Stimulated activated naive CD8-positive, alpha-beta T cell treated with anti-CD3 and anti-CD28 coated beads, Interleukin-15, amount 100 ng/mL, for 72 hours (primary cell): ENCODE measurements around the gene NEO1.
"Not testable (repeated sequence)": the region's sequence is repeated elsewhere in the genome, so short reads cannot be mapped to it uniquely, and the experiment has no call there.

Experiments used
- ATAC-seq: fragments of 150-1000 bp; cut with Tn5 transposase; 2 replicates; pipeline ENCODE4 v1.10.0; 2021; ENCODE audit warnings: mild to moderate bottlenecking, moderate library complexity
- DNase-seq, 2 donors: peaks; one replicate each; pipeline ENCODE4 v3.0.0; 2021 to 2022
- H3K27ac Mint-ChIP-seq, 2 donors: one replicate each; pipeline ENCODE4 v1.8.0; 2022; ENCODE audit warnings: mild to moderate bottlenecking in 2 of 2, mixed read lengths in 2 of 2, moderate library complexity in 2 of 2
- H3K27me3 Mint-ChIP-seq: one replicate; pipeline ENCODE4 v1.8.0; 2022; ENCODE audit warnings: mixed read lengths
- H3K4me1 Mint-ChIP-seq: one replicate; pipeline ENCODE4 v1.8.0; 2022; ENCODE audit warnings: mild to moderate bottlenecking, mixed read lengths
- H3K4me3 Mint-ChIP-seq, 2 donors: one replicate each; pipeline ENCODE4 v1.8.0; 2022; ENCODE audit warnings: mild to moderate bottlenecking in 2 of 2, mixed read lengths in 2 of 2, moderate library complexity in 1 of 2
- H3K9me3 Mint-ChIP-seq, 2 donors: one replicate each; pipeline ENCODE4 v1.8.0; 2022; ENCODE audit warnings: mixed read lengths in 2 of 2

NEO1 gene

DNA sequence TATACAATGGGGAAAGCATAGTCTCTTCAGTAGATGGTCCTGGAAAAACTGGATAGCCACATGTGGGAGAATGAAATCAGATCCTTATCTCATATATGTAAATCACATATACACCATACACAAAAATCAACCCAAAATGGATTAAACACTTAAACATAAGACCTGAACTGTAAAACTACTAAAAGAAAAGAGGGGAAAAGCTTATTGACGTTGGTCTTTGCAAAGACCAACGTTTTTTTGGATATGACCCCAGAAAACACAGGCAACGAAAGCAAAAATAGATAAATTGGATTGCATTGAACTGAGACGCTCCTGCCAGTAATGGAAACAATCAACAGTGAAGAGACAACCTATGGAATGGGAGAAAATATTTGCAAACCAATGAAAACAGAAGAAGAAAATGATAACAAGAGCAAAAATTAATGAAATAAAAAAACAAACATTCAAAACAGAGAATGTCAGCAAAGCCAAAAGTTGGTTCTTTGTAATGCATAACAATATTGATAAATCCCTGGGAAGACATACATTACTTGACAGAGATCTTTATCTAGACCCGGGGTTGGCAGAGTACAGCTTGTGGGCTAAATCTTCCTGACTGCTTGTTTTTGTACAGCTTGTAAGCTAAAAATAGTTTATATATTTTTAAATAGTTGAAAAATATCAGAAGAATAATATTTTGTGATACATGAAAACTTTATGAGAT, 86.9 kb downstream of the NEO1 start:
- Mint-ChIP-seq H3K27ac (no peak overlapping the region), H3K4me3 (no peak overlapping the region), H3K27me3 (no peaks in the 10 kb centered on the region), H3K9me3 (no peaks in the 10 kb centered on the region), H3K4me1 (peaks cover 30% of the 10 kb centered on the region)
- DNase-seq, result no peak
- ATAC-seq, result no peak

- Mint-ChIP-seq H3K27ac (no peak overlapping the region), H3K9me3 (no peaks in the 10 kb centered on the region), H3K4me1 (peaks cover 34% of the 10 kb centered on the region), H3K4me3 (no peak overlapping the region), H3K27me3 (no peaks in the 10 kb centered on the region)
- DNase-seq (no peak), ATAC-seq (no peak)
Measured at GRCh38 chr15:73139744-73140553, 87.7 kb downstream of the NEO1 start.

- Mint-ChIP-seq H3K4me1 (peaks cover 34% of the 10 kb centered on the region), H3K4me3 (no peak overlapping the region), H3K27ac (peak overlapping the region in 1 of 2 donors; percentile 23), H3K27me3 (no peaks in the 10 kb centered on the region), H3K9me3 (no peaks in the 10 kb centered on the region)
- no peak for ATAC-seq
- no peak for DNase-seq
Measured at GRCh38 chr15:73141216-73141900, 89.1 kb downstream of the NEO1 start.

DNA sequence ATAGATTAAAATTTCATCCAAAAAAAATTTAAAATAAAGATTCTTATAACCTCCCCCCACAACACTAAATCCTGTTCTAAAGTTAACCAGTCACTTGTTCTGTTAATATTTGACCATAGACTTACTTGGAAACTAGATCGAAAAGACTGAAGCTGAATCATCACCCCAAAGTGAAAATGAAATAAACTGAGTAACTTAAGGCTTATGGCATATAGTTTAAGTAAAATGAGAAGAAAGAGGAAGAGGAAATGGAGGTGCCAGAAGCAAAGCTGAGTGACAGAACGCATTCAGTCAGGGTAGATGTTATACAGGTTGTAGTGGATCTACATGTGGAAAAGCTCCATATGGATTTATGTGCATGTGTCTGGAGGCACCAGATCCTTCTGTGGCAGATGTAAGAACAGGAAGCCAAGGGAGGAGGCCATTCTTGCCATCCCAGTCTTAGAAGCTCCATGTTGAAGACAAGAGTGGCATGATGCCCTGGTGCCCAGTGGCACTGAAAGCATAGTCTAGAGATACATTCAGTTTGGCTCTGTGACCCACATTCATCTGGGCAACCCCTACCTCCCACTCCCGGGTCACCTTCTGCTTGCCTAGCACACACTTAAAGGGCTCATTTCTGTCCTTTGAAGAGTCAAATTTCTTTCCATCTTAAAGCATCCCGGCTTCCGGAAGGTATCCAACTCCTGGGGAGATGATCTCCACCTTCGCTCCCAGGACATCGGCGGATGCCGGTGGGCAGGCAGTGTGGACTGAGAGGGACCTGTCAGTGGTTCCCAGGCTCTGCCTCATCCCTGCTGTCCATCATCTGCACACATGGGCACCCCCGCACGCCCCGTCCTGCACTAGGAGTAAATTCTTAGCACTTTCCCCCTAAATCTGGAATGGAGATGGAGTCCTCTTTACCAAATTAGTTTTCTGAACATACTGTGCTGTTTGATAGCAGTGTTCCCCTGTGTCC, 90.8 kb downstream of the NEO1 start:
- peaks cover 34% of the 10 kb centered on the region for H3K4me1 Mint-ChIP-seq
- DNase-seq (peak in 1 of 2 donors; percentile 6), ATAC-seq (peak; percentile 62)
- H3K27me3 Mint-ChIP-seq, result no peaks in the 10 kb centered on the region
- H3K27ac Mint-ChIP-seq, result peak overlapping the region; percentile 50 to 75
- H3K4me3 Mint-ChIP-seq, result peak overlapping the region in 1 of 2 donors; percentile 38
- no peaks in the 10 kb centered on the region for H3K9me3 Mint-ChIP-seq

DNA sequence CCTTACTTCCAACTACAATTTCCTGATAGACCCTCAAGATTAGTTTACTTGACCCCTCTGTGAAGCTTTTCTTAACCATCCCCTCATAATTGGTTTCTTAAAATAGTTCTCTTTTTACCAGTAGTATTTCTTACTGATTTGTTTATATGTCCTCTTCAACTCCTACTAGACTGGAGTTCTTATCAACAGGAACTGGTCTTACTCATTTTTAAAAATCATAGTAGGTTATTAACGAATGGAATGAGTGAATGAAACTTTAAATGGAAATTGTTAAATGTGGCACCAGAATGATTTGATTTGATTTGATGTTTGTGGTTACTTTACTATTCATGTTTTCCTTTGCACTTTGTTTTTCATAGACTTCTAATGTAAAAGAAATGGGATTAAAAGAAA, 91.5 kb downstream of the NEO1 start:
- H3K4me1 Mint-ChIP-seq, result peaks cover 34% of the 10 kb centered on the region
- DNase-seq, result no peak
- H3K4me3 Mint-ChIP-seq, result no peak overlapping the region
- H3K9me3 Mint-ChIP-seq, result no peaks in the 10 kb centered on the region
- no peaks in the 10 kb centered on the region for H3K27me3 Mint-ChIP-seq
- H3K27ac Mint-ChIP-seq, result peak overlapping the region in 1 of 2 donors; percentile 59
- ATAC-seq, result no peak

DNA sequence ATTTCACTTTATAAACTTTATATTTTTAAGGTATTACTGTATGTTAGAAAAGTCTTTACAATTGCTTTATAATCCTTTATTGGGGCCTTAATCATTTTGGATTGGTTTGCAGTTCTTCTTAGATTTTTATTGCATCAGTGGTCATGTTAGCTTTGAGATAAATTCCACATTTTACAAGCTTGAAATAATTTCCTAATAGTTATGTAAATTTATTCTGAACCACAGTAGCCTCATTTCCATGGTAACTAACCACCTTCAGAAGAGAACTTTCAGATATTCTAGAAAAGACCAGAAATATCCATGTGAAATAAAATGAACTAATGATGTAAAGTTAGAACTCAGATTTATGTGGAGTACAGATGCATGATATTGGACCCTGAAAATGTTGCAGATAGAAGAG, 94.2 kb downstream of the NEO1 start:
- Mint-ChIP-seq H3K27me3 (no peaks in the 10 kb centered on the region), H3K4me1 (peaks cover 32% of the 10 kb centered on the region), H3K4me3 (no peak overlapping the region), H3K9me3 (peaks cover 8% of the 10 kb centered on the region in 2 donors), H3K27ac (no peak overlapping the region)
- no peak for DNase-seq
- no peak for ATAC-seq

DNA sequence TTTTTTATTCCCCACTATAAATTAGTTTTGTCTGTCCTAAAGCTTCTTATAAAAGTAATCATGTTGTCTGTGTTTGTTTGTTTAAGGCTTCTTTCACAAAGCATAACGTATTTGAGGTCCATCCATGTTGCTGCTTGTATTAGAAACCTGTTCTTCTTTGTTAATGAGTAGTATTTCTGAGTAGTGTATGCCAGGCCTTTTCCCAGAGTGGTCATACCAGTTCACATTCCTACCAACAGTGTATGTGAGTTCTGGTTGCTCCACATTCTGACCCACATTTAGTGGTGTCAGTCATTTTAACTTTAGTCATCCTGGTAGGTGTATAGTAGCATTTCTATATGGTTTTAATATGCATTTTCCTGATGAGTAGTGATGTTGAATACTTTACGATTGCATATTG, 98.6 kb downstream of the NEO1 start:
- no peak overlapping the region for H3K4me3 Mint-ChIP-seq
- H3K27ac Mint-ChIP-seq, result no peak overlapping the region
- ATAC-seq (no peak), DNase-seq (no peak)
- H3K9me3 Mint-ChIP-seq, result peaks cover 18 to 30% of the 10 kb centered on the region in 2 donors
- no peaks in the 10 kb centered on the region for H3K27me3 Mint-ChIP-seq
- no peaks in the 10 kb centered on the region for H3K4me1 Mint-ChIP-seq

- Mint-ChIP-seq H3K27ac (no peak overlapping the region), H3K27me3 (no peaks in the 10 kb centered on the region), H3K9me3 (peaks cover 23 to 44% of the 10 kb centered on the region in 2 donors), H3K4me1 (no peaks in the 10 kb centered on the region), H3K4me3 (no peak overlapping the region)
- DNase-seq (no peak), ATAC-seq (no peak)
Measured at GRCh38 chr15:73153024-73153423, 100.8 kb downstream of the NEO1 start.

DNA sequence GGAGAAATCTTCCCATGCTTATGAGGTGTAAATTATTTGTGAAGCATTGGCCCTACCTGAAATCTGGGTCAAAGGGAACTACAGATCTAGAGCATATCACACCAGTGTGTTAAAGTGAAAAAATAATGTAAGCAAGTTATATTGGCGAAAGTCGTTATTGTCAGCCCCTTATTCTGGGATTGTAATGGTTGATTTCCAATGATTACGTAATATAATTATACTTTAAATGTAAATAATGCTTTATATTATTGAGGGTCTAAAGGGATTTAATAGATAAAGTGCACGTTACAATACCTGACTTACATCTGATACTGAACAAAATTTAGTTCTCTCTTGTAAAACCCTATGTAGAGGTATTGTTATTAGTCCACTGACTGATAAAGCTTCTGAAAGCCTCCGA, 101.2 kb downstream of the NEO1 start:
- H3K9me3 Mint-ChIP-seq, result peaks cover 23 to 44% of the 10 kb centered on the region in 2 donors
- no peak overlapping the region for H3K27ac Mint-ChIP-seq
- no peaks in the 10 kb centered on the region for H3K4me1 Mint-ChIP-seq
- no peaks in the 10 kb centered on the region for H3K27me3 Mint-ChIP-seq
- no peak overlapping the region for H3K4me3 Mint-ChIP-seq
- no peak for DNase-seq
- ATAC-seq, result no peak

DNA sequence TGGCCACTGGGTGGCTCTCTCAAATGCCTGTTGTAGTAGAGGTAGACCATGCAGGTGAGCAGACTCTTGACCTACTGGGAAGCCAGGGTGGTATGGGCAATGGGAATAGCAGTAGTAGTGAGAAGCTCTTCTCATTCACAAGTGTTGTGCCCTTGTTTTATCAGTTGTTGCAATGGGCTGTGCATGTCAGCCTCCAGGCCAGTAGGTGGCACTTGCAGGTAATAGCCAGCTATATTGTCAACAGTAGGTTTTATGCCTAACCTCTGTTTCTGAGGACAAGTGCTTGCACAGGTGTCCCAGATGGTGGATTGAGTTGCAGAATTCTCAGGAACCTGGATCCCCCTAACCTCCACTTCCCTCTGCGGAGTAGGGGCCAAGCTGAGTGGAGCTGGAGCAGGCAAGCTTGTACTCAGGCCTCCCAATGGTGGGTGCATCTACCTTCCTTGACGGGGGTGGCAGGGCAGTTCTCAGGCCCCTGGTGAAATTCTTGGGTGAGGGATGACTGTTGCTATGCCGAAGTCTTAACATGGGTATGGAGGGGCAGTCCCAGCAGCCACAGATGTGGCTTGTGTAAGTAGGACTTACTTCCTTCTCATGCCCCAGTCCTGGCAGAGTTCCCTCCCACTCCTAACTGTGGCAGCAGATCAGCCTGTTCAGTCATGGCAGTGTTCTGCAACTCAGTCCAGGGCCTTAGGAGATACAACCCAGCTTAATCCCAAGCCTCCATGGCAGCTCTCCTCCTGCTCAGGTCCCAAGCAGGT, 104.3 kb downstream of the NEO1 start:
- Mint-ChIP-seq H3K9me3 (peaks cover 14 to 35% of the 10 kb centered on the region in 2 donors), H3K4me1 (no peaks in the 10 kb centered on the region), H3K4me3 (no peak overlapping the region), H3K27ac (no peak overlapping the region), H3K27me3 (no peaks in the 10 kb centered on the region)
- no peak for ATAC-seq
- DNase-seq, result no peak

GRCh38 chr15:73161546-73161945, 109.3 kb downstream of the NEO1 start:
- ATAC-seq (no peak), DNase-seq (no peak)
- no peaks in the 10 kb centered on the region for H3K4me1 Mint-ChIP-seq
- H3K27me3 Mint-ChIP-seq, result no peaks in the 10 kb centered on the region
- H3K27ac Mint-ChIP-seq, result no peak overlapping the region
- H3K4me3 Mint-ChIP-seq, result no peak overlapping the region
- H3K9me3 Mint-ChIP-seq, result peaks cover 5 to 21% of the 10 kb centered on the region in 2 donors

DNA sequence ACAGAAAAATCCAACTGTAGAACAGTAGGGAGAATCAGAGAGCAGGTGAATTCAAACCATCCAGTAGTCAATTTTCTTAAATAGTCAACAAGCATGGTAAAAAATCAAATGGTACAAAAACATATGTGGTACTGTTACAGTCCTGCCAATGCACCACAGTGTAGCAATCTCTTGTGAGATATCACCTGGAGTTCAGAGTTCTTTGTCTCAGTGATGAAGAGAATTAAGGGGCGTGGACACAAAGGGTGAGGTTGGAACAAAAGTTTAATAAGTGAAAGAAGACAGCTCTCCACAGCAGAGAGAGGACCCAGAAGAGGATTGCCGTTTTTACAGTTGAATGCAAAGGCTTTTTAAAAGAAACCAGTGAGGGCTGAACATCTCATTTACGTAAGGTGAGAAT, 113.2 kb downstream of the NEO1 start:
- H3K4me1 Mint-ChIP-seq, result no peaks in the 10 kb centered on the region
- no peaks in the 10 kb centered on the region for H3K27me3 Mint-ChIP-seq
- no peak overlapping the region for H3K27ac Mint-ChIP-seq
- no peak overlapping the region for H3K4me3 Mint-ChIP-seq
- ATAC-seq, result no peak
- DNase-seq, result no peak
- peaks cover 5 to 16% of the 10 kb centered on the region in 2 donors for H3K9me3 Mint-ChIP-seq

DNA sequence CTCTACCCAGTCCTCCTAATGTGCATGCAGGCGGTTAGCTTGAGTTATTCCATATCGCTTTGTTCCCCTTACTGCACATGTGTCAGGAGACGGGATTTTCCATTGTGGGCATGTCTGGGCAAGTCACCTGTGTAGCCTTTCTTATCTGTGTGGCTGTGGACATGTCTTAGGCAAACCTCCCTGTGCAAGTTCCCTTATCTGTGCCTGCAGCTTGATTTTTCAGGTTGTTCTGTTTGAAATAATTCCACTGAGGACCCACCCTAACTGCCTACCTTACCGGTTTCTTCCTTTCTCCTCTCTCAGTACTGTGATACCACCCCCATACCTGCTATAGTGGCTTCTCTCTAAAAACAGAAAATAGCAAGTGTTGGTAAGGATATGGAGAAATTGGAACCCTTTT, 113.6 kb downstream of the NEO1 start:
- ATAC-seq (no peak), DNase-seq (no peak)
- Mint-ChIP-seq H3K9me3 (peaks cover 5 to 16% of the 10 kb centered on the region in 2 donors), H3K27me3 (peaks cover 2% of the 10 kb centered on the region), H3K27ac (peak overlapping the region in 1 of 2 donors; percentile 11), H3K4me3 (no peak overlapping the region), H3K4me1 (no peaks in the 10 kb centered on the region)

DNA sequence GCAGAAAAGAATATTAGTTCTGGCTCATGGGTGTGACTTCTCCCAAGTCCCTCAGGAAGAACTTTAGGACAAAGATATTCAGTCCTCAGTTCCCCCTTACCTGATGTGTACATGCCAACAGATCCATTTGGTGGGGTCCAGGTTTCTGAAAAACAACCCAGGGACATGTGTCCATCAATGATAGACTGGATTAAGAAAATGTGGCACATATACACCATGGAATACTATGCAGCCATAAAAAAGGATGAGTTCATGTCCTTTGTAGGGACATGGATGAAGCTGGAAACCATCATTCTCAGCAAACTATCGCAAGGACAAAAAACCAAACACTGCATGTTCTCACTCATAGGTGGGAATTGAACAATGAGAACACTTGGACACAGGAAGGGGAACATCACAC, 114.4 kb downstream of the NEO1 start:
- ATAC-seq, H3K4me1 Mint-ChIP-seq, H3K27me3 Mint-ChIP-seq, DNase-seq, H3K27ac Mint-ChIP-seq, H3K4me3 Mint-ChIP-seq: not testable (repeated sequence)
- H3K9me3 Mint-ChIP-seq, result peaks cover 5 to 16% of the 10 kb centered on the region in 2 donors
